HG02642 (cell line): Measurements from ENCODE around the gene ABCD3.
"Not testable (repeated sequence)": the region's sequence is repeated elsewhere in the genome, so short reads cannot be mapped to it uniquely, and the experiment has no call there.

Source experiments
- ATAC-seq: cut with Tn5 transposase; IDR thresholded peaks from one replicate; pipeline ENCODE4 v1.9.1; 2021; ENCODE audit warnings: mild to moderate bottlenecking; ENCODE audit not compliant: unreplicated experiment, poor library complexity

ABCD3 gene

DNA sequence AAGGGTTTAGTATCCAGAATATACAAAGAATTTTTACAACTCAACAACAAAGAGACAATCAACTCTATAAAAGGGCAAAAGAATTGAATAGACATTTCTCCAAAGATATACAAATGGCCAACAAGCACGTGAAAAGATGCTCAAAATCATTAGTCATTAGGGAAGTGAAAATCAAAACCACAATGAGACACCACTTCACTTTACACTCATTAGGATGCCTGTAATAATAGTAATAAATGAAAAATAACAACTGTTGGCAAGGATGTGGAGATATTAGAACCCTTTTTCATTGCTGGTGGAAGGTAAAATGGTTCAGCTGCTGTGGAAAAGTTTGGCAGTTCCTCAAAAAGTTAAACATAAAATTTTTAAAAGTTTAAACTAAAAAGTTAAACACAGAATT, 7.0 kb upstream of the ABCD3 start:
- peak; percentile 79 for ATAC-seq

DNA sequence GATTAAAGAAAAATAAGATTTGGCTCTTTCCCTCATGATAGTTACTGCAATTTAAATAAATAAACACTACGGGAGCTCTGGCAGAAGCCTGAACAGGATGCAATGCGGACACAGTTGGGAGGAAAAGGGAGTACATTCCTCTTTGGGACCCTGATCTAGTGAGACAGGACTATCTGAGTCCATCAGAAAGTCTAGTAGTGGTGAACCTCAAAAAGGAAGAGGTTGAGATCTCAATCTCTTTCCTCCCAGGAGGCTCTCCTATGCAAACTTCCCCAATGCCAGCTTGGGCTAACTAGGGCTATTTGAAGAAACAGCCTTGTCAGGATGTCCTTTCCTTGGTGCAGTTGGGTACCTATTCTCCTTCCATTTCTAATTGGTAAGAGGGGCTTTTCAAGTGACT, 4.9 kb upstream of the ABCD3 start:
- no peak for ATAC-seq

DNA sequence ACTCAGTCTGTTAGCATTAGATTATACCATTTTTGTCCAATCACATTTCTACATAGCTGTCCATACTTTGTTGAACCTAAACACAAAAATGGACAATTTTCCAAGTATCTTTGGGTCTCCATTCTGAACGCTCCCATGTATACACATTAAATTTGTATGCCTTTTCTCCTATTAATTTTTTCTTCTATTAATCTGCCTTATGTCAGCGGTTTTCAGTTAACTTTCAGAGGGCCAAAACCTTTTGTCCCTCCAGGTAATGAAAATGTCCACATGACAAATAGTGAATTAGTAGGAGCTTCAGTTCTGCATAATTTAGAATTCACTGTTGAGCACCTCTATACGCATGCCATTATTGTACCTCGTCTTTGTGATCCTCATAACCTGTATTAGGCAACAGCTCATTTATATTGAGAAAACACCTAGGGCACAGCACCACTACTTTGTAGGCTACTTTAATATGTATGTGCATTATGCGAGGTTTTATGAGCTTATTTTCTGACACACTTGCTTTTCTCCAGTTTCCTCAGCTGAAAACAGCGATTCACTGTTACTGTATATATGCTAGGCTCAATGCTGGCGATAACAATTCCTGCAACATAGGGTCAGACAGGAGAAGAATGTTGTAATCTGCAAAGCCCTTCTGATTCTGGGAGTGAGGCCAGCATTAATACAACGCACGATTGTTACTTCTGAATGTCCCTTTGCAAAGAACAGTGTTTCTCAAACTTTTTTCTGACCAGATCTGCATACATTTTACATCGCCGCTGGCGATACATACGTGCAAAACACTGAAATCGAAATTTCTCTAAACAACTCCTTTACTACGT, 1.1 kb upstream of the ABCD3 start:
- no peak for ATAC-seq

DNA sequence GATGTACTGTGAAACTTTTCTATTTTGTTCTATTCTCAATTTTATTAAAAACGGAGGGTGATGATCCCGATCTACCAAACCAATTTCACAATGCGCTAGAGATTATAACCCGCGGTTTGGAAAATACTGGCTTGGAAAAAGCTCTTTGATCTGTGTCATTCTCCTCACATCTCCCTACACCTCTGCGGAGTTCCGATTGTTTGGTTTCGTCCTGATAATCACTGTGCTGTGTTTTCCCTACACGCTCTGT, 536 bp upstream of the ABCD3 start:
- no peak for ATAC-seq

DNA sequence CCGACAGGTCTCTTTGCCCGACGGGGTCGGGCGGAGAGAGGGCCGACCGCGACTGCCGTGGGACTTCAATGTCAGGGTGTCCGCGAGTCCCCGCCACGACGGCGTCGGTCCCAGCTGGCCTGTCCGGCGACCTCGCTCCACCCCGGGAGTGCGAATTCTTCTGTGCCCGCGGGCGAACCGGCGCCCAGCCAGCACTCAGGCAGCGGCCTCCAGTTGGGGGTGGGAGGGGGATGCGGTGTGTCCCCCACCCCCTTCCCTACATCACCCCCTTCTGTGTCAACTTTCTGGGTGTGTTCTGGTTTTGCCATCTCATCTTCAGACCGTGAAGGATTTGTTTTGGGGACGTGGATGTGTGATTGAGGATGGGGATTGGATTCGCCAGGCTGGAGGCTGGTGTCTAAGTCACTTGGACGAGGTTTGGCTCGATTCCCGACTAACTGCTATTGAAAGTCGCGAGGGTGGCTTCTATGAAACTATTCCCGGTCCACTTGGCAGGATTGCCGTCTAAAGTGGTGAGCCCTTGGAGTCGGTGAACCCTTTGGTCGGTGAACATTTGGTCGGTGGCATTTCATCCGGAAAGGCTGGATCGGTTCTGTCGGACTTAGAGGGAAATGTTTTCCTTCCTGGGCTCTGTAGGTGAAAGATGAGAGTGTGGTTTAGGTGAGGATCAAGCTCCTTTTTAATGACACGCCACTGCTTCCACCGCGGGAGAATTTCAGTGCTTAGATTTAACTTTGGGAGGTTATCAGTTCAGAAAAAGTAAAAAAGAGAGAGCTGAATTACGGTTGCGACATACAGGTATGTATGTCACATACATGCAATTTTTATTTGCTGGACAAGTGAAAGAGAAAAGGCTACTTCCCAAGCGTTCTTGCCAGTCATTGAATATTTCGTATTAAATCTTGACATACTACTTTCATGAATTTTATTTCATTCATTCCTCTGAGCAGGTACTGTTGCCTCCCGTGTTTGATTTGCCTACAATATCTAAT, 771 bp downstream of the ABCD3 start:
- ATAC-seq = peak; percentile 23

DNA sequence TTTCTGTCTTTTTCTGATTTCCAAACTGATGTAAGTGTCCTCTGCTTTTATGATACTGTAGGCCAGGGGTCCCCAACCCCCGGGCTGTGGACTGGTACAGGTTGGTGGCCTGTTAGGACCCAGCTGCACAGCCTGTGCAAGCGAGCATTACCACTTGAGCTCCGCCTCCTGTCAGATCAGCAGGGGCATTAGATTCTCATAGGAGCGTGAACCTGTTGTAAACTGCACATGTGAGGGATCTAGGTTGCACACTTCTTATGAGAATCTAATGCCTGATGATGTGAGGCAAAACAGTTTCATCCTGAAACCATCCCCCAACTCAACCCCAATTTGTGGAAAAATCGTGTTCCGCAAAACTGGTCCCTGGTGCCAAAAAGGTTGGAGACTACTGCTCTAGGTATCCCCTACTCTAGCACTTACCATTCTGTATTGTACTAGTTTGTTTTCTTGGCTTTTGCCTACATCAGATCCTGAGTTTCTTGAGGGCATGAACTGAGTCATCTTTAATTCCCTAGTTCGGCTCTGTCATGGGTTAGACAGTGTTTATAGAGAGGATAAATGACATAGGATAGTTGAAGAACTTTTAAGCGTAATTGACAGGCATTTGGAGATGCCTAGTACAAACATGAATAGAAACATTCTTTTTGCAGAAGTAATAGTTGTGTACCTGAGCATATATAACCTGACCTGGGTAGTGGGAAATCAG, 4.1 kb downstream of the ABCD3 start:
- ATAC-seq = no peak

DNA sequence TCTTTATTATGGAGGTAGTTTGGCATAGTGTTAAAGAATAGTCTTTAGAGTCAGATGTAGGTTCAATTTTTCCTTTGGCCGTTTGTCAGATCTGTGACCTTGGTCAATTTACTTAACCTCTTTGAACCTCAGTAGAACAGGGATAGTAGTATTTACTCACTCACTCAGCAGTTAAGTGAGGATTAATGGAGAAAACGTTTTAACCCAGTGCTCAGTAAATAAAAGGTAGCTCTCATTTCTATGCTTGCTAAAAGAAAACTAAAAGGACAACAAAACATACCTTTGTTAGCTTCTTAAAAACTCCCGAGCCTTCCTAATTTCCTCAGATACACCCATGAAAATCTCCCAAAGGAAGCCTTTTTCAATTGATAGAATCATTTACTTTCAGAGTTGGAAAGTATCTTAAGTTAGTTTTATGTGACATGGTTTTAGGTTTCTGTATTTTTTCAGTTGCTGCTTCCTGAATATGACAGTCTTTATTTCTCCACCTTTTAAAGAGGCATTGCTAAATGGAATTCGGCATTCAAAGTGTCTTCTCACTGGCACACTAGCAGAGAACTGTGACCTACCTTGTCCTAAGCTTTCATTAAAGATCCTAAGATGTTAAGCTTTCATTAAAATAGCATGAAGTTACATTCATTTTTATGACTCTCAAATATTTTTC, 7.8 kb downstream of the ABCD3 start:
- no peak for ATAC-seq

DNA sequence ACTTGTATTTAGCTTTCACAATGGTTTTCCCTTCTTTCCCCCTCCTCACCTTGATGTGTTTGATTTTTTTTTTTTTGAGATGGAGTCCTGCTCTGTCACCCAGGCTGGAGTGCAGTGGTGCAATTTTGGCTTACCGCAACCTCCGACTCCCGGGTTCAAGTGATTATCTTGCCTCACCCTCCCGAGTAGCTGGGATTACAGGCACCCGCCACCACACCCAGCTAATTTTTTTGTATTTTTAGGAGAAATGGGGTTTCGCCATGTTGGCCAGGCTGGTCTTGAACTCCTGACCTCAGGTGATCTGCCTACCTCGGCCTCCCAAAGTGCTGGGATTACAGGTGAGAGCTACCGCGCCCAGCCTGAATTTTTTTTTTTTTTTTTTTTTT, 8.3 kb downstream of the ABCD3 start:
- ATAC-seq = not testable (repeated sequence)

DNA sequence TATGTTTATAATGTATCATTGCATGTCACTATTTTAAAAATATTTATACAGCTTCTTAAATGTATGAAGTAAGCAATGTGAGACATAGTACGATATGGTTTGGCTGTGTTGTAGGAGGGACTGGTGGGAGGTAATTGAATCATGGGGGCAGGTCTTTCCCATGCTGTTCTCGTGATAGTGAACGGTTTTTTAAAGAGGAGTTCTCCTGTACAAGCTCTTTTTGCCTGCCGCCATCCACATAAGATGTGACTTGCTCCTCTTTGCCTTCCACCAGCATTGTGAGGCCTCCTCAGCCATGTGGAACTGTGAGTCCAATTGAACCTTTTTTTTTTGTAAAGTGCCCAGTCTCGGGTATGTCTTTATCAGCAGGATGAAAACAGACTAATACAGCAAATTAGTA, 10.3 kb downstream of the ABCD3 start:
- ATAC-seq = no peak

DNA sequence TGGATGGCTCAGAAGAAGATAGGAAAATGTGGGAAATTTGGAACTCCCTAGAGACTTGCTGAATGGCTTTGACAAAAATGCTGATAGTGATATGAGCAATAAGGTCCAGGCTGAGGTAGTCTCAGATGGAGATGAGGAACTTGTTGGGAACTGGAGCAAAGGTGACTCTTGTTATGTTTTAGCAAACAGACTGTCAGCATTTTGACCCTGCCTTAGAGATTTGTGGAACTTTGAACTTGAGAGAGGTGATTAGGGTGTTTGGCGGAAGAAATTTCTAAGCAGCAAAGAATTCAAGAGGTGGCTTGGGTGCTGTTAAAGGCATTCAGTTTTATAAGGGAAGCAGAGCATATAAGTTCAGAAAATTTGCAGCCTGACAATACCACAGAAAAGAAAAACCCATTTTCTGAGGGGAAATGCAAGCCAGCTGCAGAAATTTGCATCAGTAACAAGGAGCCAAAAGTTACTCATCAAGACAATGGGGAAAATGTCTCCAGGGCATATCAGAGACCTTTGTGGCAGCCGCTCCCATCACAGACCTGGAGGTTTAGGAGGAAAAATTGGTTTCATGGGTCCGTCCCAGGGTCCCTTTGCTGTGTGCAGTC, 10.8 kb downstream of the ABCD3 start:
- ATAC-seq = not testable (repeated sequence)

DNA sequence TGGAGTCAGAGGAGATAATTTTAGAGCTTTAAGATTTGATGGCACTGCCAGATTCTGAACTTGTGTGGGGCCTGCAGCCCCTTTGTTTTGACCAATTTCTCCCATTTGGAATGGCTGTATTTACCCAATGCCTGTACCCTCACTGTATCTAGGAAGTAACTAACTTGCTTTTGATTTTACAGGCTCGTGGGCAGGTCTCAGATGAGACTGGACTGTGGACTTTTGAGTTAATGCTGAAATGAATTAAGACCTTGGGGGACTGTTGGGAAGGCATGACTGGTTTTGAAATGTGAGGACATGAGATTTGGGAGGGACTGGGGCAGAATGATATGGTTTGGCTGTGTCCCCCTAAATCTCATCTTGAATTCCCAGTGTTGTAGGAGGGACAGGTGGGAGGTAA, 11.9 kb downstream of the ABCD3 start:
- not testable (repeated sequence) for ATAC-seq

DNA sequence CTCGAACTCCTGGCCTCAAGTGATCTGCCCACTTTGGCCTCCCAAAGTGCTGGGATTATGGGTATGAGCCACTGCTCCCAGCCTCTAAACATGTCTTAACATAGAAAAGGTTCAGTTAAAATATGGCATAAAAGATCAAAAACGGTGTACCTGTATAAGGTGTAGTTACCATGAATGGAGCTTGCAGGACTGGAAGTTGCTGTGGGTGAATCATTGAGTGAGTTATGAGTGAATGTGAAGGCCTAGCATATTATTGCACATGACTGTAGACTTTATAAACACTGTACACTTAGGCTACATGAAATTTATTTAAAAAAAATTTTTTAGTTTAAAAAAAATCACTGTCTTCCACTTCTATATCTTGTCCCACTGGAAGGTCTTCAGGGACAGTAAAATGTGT, 15.7 kb downstream of the ABCD3 start:
- ATAC-seq = no peak

DNA sequence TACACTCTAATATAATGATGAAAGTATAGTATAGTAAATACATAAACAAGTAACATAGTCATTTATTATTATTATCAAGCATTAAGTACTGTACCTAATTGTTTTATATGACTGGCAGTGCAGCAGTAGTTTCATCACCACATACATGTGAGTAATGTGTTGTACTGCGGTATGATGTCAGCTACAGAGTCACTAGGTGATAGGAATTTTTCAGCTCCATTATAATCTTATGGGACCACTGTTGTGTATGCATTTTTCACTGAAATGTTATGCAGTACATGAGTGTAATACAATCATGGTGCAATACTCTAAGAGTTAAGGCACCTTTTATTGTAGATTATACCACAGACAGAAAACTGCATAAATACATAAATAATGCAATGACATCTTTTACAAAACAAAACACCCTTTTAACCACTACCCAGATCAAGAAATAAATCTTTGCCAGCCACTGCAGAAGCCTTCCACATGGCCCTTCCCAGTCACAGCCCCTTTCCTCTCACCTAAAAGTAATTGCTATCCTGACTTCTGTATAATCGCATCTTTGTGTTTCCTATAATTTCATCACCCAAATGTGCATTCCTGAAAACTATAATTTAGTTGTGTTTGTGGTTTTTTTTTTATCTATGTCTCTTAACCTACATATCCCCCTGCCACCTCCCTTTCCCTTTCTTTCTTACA, 16.3 kb downstream of the ABCD3 start:
- no peak for ATAC-seq

DNA sequence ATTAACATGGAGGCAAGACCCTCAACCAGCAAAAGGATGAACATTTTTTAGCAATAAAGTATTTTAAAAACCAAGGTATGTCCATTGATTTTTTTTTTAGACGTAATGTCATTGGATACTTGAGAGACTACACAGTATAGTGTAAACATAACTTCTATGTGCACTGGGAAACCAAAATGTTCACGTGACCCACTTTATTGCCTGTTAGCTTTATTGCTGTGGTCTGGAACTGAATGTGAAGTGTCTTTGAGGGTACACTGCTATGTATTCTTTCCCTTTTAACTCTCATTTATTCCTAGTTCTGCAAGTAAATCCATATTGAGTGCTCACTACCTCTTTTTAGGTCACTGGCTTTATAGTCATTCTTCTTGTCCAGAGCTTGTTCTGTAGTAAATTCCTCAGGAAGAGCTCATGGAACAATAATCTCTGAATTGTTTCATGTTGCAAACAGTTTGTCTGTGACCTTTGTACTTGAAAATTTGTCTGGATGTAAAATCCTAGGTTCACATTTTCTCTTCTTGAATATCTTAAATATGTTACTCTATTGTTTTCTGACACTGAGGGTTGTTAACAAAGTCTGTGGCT, 20.6 kb downstream of the ABCD3 start:
- no peak for ATAC-seq

DNA sequence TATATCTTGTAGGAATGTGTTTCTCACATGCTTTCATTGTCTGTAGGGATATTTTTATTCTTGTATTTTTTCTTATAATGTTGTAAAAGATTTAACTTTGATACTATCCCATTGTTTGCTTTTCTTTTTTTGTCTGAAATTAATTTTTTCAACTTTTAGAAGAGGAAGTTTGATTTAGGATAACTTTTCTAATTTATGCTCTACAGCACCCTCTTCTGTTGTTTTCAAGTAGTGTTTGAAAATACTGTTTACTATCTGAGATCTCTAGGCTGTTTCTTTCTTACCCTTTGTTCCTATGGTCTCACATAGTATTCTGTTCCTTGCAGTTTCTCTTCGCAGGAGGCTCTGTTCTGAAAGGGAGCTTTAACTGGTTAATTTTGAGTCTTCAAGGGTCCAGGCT, 21.9 kb downstream of the ABCD3 start:
- ATAC-seq = no peak

DNA sequence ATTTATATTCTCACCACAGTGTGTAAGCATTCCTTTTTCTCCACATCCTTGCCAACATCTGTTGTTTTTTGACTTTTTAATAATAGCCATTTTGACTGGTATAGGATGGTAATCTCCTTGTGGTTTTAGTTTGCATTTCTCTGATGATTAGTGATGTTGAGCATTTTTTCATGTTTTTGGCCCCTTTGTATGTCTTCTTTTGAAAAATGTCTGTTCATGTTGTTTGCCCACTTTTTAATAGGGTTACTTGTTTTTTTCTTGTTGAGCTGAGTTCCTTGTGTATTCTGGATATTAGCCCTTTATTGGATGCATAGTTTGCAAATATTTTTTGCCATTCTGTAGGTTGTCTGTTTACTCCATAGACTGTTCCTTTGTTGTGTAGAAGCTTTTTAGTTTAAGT, 24.9 kb downstream of the ABCD3 start:
- ATAC-seq = not testable (repeated sequence)

DNA sequence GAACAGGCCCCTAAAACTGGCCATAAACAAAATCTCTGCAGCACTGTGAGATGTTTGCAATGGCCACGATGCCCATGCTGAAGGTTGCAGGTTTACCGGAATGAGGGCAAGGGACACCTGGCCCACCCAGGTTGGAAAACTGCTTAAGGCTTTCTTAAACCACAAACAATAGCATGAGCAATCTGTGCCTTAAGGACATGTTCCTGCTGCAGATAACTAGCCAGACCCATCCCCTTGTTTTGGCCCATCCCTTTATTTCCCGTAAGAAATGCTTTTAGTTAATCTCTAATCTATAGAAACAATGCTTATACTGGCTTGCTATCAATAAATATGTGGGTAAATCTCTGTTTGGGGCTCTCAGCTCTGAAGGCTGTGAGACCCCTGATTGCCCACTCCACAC, 26.6 kb downstream of the ABCD3 start:
- ATAC-seq = not testable (repeated sequence)

DNA sequence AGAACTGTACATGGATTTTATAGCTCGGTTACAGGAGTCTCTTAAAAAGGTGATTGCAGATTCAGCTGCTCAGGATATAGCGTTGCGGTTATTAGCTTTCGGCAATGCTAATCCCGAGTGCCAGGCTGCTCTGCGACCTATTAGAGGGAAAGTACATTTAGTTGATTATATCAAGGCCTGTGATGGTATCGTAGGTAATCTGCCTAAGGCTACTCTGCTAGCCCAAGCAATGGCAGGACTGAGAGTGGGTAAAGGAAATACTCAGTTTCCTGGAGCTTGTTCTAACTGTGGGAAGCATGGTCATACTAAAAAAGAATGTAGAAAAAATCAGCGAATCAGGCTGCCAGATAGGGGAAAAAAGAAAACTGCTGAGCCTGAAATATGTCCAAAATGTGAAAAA, 27.5 kb downstream of the ABCD3 start:
- ATAC-seq = not testable (repeated sequence)

DNA sequence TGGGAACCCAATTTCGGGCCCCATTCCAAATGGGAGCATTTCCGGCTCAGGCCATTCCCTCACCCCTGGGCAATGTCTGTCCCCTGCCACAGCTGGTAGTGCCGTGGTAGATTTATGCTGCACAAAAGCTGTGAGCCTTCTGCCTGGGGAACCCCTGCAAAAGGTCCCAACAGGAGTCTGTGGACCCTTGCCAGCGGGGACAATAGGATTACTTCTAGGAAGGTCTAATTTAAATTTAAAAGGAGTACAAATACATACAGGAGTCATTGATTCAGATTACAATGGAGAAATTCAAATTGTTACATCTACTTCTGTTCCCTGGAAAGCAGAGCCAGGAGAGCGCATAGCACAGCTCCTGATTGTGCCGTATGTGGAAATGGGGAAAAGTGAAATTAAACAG, 28.0 kb downstream of the ABCD3 start:
- ATAC-seq = not testable (repeated sequence)
